ENCODE measurements around the gene ALX4.

DNA sequence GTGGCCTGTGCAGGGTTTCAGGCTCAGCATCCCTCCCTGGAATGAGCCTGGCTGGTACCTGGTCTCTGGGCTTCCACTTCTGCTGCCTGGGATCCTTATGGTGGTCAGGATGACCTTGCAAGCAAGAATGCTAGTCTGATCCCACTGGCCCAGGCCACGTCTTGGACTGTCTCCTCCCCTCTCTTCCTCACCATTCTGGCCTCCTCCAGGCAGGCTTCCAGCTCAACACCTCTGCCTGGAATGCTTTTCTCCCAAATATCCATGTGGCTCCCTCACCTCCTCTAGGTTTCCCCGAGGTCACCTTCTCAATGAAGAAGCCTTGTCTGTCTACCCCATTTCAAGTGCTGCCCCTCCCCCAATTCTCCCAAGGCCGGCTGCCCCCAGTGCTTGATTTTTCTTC is 39.4 kb upstream of the ALX4 start:
- TF ChIP-seq, protein P1, sequence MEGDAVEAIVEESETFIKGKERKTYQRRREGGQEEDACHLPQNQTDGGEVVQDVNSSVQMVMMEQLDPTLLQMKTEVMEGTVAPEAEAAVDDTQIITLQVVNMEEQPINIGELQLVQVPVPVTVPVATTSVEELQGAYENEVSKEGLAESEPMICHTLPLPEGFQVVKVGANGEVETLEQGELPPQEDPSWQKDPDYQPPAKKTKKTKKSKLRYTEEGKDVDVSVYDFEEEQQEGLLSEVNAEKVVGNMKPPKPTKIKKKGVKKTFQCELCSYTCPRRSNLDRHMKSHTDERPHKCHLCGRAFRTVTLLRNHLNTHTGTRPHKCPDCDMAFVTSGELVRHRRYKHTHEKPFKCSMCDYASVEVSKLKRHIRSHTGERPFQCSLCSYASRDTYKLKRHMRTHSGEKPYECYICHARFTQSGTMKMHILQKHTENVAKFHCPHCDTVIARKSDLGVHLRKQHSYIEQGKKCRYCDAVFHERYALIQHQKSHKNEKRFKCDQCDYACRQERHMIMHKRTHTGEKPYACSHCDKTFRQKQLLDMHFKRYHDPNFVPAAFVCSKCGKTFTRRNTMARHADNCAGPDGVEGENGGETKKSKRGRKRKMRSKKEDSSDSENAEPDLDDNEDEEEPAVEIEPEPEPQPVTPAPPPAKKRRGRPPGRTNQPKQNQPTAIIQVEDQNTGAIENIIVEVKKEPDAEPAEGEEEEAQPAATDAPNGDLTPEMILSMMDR (IDR thresholded peaks at IDR 0.05), result no peak
- no peak for TF ChIP-seq POLR2A (IDR thresholded peaks at IDR 0.05)

Measured in testis (tissue), 2 donors.